ENCODE data around the gene SLC66A1.

- TF ChIP-seq CTCF (IDR thresholded peaks at IDR 0.05) = no peak
- no peak for TF ChIP-seq POLR2A (IDR thresholded peaks at IDR 0.05)
Observed at GRCh38 chr1:19331262-19331878, 19.2 kb downstream of the SLC66A1 start.
